K562 (cell line): ENCODE measurements around the gene WNT11. TPM values are rescaled to one million over a fixed set of nuclear protein-coding genes. Genes with fewer than 3 reads are reported as not detected.
A peak's percentile ranks its signal among the peaks of the same experiment; 100 is the strongest.

Experiments
- ATAC-seq: fragments of 200-7000 bp; cut with Tn5 transposase; 3 replicates; pipeline ENCODE4 v1.9.1; 2020; ENCODE audit warnings: moderate library complexity
- BruUV-seq: library from RNA; stranded (reverse); fragments of 400-500 nt; replicated peaks from 2 replicates; lab custom pipeline; 2021; lab: Mats Ljungman, UMichigan
- CTCF ChIA-PET: fragments of 300-600 bp; formaldehyde crosslinking; extraction: SDS; loops from one replicate; lab custom pipeline; 2021; ENCODE audit warnings: low intra/inter-chr PET ratio; lab: Yijun Ruan, JAX
- POLR2A ChIA-PET: fragments of 300-600, 350-650 bp; sonication (Branson Sonifier 250); formaldehyde crosslinking; extraction: SDS; loops from one replicate; lab custom pipeline; 2021; ENCODE audit warnings: antibody characterized with exemption, inconsistent platforms; lab: Yijun Ruan, JAX
- DNase-seq, 4 experiments: peaks; one replicate each; pipeline versions ENCODE4 v3.0.0 to v3.0.0-alpha.2; 2011 to 2018; ENCODE audit warnings: low spot score in 3 of 4, mixed read lengths in 3 of 4; ENCODE audit errors: extremely low read depth in 1 of 4
- FAIRE-seq: peaks from 2 replicates; lab custom pipeline; 2011; peaks lifted over from hg19 to GRCh38; lab: Jason Lieb, UNC
- H2AFZ ChIP-seq: 2 replicates; pipeline ENCODE4 v1.6.0; 2011; ENCODE audit warnings: low read depth, low read length, control low read depth, inconsistent platforms
- H3K27ac ChIP-seq: fragments of 200-600 bp; 3 replicates; pipeline ENCODE4 v1.8.0; 2011; ENCODE audit warnings: low read depth, mild to moderate bottlenecking, control low read depth, inconsistent platforms, low read length, moderate library complexity, mixed read lengths; ENCODE audit errors: extremely low read depth
- H3K27me3 ChIP-seq, 2 experiments: fragments of 300-600 bp in 1 of 2; 2 replicates in 1 of 2; 3 replicates in 1 of 2; pipeline versions ENCODE4 v1.6.0 to v1.8.0; 2011; ENCODE audit warnings: inconsistent platforms in 2 of 2, low read length in 2 of 2, mild to moderate bottlenecking in 1 of 2, mixed read lengths in 1 of 2, moderate library complexity in 1 of 2; ENCODE audit not compliant: control insufficient read depth in 2 of 2, insufficient read depth in 2 of 2
- H3K36me3 ChIP-seq: fragments of 300-600 bp; 3 replicates; pipeline ENCODE4 v1.8.0; 2011; ENCODE audit warnings: mild to moderate bottlenecking, low read length, inconsistent platforms; ENCODE audit not compliant: control insufficient read depth, insufficient read depth
- H3K4me1 ChIP-seq, 2 experiments: fragments of 200-600 bp in 1 of 2; replicated peaks in 1 of 2; 2 replicates in 1 of 2; 3 replicates in 1 of 2; pipeline versions ENCODE4 v1.5.1 to v1.8.0; 2011; ENCODE audit warnings: inconsistent platforms in 2 of 2, low read length in 2 of 2, mild to moderate bottlenecking in 1 of 2, mixed read lengths in 1 of 2, moderate library complexity in 1 of 2; ENCODE audit not compliant: control insufficient read depth in 2 of 2, insufficient read depth in 2 of 2
- H3K4me2 ChIP-seq: 2 replicates; pipeline ENCODE4 v1.6.1; 2011; ENCODE audit warnings: low read length, control low read depth, inconsistent platforms, mixed read lengths; ENCODE audit not compliant: insufficient read depth
- H3K4me3 ChIP-seq: fragments of 200-600 bp; sonication (generic), shearing (Covaris generic); 2 replicates; pipeline ENCODE4 v1.5.1; 2016; ENCODE audit warnings: control low read depth, inconsistent platforms
- H3K79me2 ChIP-seq: fragments of 200-600 bp; 3 replicates; pipeline ENCODE4 v1.8.0; 2011; ENCODE audit warnings: low read length, inconsistent platforms; ENCODE audit not compliant: control insufficient read depth, insufficient read depth
- H3K9ac ChIP-seq, 2 experiments: 2 replicates each; pipeline versions ENCODE4 v1.6.0 to v1.6.1; 2011; ENCODE audit warnings: low read depth in 2 of 2, low read length in 2 of 2, control low read depth in 1 of 2, inconsistent platforms in 1 of 2, mild to moderate bottlenecking in 1 of 2, mixed read lengths in 1 of 2; ENCODE audit not compliant: insufficient read depth in 1 of 2
- H3K9me1 ChIP-seq: one replicate; pipeline ENCODE4 v1.6.0; 2011; ENCODE audit warnings: inconsistent platforms, mild to moderate bottlenecking, low read length, moderate library complexity; ENCODE audit not compliant: control insufficient read depth, insufficient read depth
- H3K9me3 ChIP-seq: replicated peaks from 2 replicates; pipeline ENCODE4 v1.5.1; 2011; ENCODE audit warnings: low read depth, low read length, inconsistent platforms; ENCODE audit not compliant: control insufficient read depth, insufficient read depth
- H4K20me1 ChIP-seq: replicated peaks from 2 replicates; pipeline ENCODE4 v1.6.1; 2011; ENCODE audit warnings: low read length, inconsistent platforms, mixed read lengths; ENCODE audit not compliant: control insufficient read depth, insufficient read depth
- ZFP36 ChIP-seq: fragments of 150-350 bp; IDR thresholded peaks from 2 replicates; pipeline ENCODE4 v1.6.1; 2018; ENCODE audit warnings: low read length, low read depth; ENCODE audit not compliant: partially characterized antibody
- ZNF512 ChIP-seq: IDR thresholded peaks from 2 replicates; pipeline ENCODE4 v1.6.1; 2016; ENCODE audit warnings: missing genetic modification characterization, missing compliant biosample characterization
- WGBS: fragments of 100-300 bp; shearing (Covaris generic); methylation state at CpG from one replicate; pipeline ENCODE4 v1.1.6; 2016; ENCODE audit warnings: low coverage, mixed read lengths; ENCODE audit not compliant: insufficient coverage; ENCODE audit errors: missing lambda C conversion rate; 5-methylcytosine and 5-hydroxymethylcytosine counted together
- in situ Hi-C: fragments of 300-500 bp; cut with MboI; formaldehyde crosslinking; loops from 4 replicates; pipeline ENCODE4 v1.15.0; 2018; ENCODE audit warnings: inconsistent platforms, mixed read lengths
- intact Hi-C: fragments of 100-400 bp; cut with micrococcal nuclease; formaldehyde crosslinking; loops from 2 replicates; pipeline ENCODE4 v1.14.2; 2022
- polyA plus RNA-seq, 8 experiments: library from polyadenylated mRNA; depleted of rRNA in 4 of 8; stranded (reverse) in 5 of 8; unstranded in 3 of 8; fragments of >200 nt; fragmentation: Nextera tagmentation in 2 of 8; fragmentation: Illumina TruSeq in 1 of 8; extraction: Ambion mirVana in 2 of 8; extraction: Trizol in 1 of 8; gene quantifications; 2 replicates each; pipeline versions ENCODE4 v1.2.1 to v1.2.3, GENCODE V29; 2011 to 2014; ENCODE audit warnings: inconsistent platforms in 1 of 8, missing spikeins in 1 of 8
- total RNA-seq, 7 experiments: library from RNA; depleted of rRNA in 6 of 7; stranded (reverse); fragments of >200 nt in 6 of 7; fragmentation: Illumina TruSeq in 2 of 7; extraction: Trizol in 2 of 7; gene quantifications; 2 replicates each; pipeline versions ENCODE4 v1.2.1 to v1.2.3, GENCODE V29; 2011 to 2021; ENCODE audit warnings: low replicate concordance in 1 of 7

WNT11 gene
- total and polyA plus RNA-seq, 9 of the 15 experiments (the other 6 are each of a cell fraction or from before 2014, with no cell fraction given) = 0.03 to 0.20 (median 0.09) TPM; not detected in 4

- FAIRE-seq = no peak
- Histone ChIP-seq H3K27ac (no peak overlapping the region), H3K9ac (no peak overlapping the region), H3K9me1 (no peaks in the 10 kb centered on the region), H4K20me1 (no peaks in the 10 kb centered on the region), H3K4me2 (no peak overlapping the region), H3K9me3 (no peaks in the 10 kb centered on the region), H3K36me3 (no peaks in the 10 kb centered on the region), H3K4me1 (peaks cover 0 to 7% of the 10 kb centered on the region in 2 experiments; a peak in 2 of 5 replicates), H2AFZ (no peak overlapping the region), H3K27me3 (no peaks in the 10 kb centered on the region)
- no TSS peak for BruUV-seq
- POLR2A ChIA-PET = interaction anchor here (0.5 to 1.3 kb wide), 3 partner anchors 9 to 79 kb away, joined by 3 to 6 read pairs (median 4); no protein-coding TSS in a partner anchor
- CTCF ChIA-PET = no interaction called here
- intact Hi-C loops (no loop called here), in situ Hi-C loops (no loop called here)
- 17% methylated on average over 3 of the region's 3 CpGs for WGBS
- TF ChIP-seq ZFP36 = peak; percentile 18
- TF ChIP-seq ZNF512 = no peak
- TF ChIP-seq, all 486 proteins: peak for 1
- ATAC-seq (no peak), DNase-seq (no peak)
- H3K79me2 ChIP-seq = no peaks in the 10 kb centered on the region
- no peak overlapping the region for H3K4me3 ChIP-seq
Measured at GRCh38 chr11:76219243-76219642, 12.9 kb upstream of the WNT11 start.
